ENCODE results near the gene NPIPA1. TPM values are rescaled to one million over a fixed set of nuclear protein-coding genes. Genes with fewer than 3 reads are reported as not detected.
A peak's percentile ranks its signal among the peaks of the same experiment; 100 is the strongest.

NPIPA1 gene
- total and polyA plus RNA-seq, 9 of the 15 experiments (the other 6 are each of a cell fraction or from before 2014, with no cell fraction given), result 8.2 to 48.7 (median 27.2) TPM

DNA sequence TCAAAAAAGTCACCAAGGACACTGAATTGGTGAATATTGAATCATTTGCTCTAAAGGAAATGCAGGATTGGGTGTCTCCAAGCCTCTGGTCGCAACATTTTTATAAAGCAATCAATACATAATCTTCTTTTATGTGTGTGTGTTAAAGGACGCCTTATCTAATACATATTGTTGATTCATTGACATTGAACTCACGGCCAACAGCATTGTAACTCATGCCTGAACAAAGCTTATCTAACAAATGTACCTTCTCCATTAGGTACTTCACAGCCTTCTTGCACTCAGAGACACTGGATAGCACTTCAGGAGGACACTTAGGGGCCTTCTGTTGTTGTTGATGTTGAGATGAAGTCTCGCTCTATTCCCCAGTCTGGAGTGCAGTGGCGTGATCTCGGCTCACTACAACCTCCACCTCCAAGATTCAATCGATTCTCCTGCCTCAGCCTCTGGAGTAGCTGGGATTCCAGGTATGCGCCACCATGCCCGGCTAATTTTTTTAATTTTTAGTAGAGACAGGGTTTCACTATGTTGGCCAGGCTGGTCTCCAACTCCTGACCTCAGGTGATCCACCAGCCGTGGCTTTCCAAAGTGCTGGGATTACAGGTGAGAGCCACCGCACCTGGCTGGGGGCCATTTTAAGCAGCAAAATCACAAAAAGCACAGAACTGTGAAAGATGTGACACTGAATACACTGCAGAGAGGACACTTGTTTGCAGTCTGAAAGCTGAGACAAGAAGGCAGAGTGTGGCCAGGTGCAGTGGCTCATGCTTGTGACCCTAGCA, 24.4 kb downstream of the NPIPA1 start:
- no peak for DNase-seq (ENCODE audit: extremely low read depth in 1 of 4, low spot score in 3 of 4)
- Histone ChIP-seq H4K20me1 (replicated peaks; ENCODE audit: control insufficient read depth, insufficient read depth, low read length) (0 out of 2 replicates have a peak, but pooled peaks cover 3% of the 10 kb centered on the region), H2AFZ (ENCODE audit: low read depth, low read length) (no peak overlapping the region), H3K4me2 (ENCODE audit: insufficient read depth, low read length) (no peak overlapping the region), H3K9ac (ENCODE audit: insufficient read depth in 1 of 2, low read depth in 2 of 2, low read length in 2 of 2) (no peak overlapping the region), H3K79me2 (ENCODE audit: control insufficient read depth, insufficient read depth, low read length) (no peaks in the 10 kb centered on the region), H3K36me3 (ENCODE audit: control insufficient read depth, insufficient read depth, low read length) (no peaks in the 10 kb centered on the region), H3K9me1 (ENCODE audit: control insufficient read depth, insufficient read depth, low read length) (no peaks in the 10 kb centered on the region), H3K4me1 (replicated peaks in 1 of 2; ENCODE audit: control insufficient read depth in 2 of 2, insufficient read depth in 2 of 2, low read length in 2 of 2) (peaks cover 5 to 6% of the 10 kb centered on the region in 2 experiments; a peak in 4 of 5 replicates), H3K27ac (ENCODE audit: extremely low read depth, low read depth, low read length) (no peak overlapping the region), H3K4me3 (no peak overlapping the region), H3K27me3 (ENCODE audit: control insufficient read depth in 2 of 2, insufficient read depth in 2 of 2, low read length in 2 of 2) (peaks cover 32 to 45% of the 10 kb centered on the region in 2 experiments), H3K9me3 (replicated peaks; ENCODE audit: control insufficient read depth, insufficient read depth, low read depth, low read length) (no peaks in the 10 kb centered on the region)
- ChIA-PET CTCF (ENCODE audit: low intra/inter-chr PET ratio) (no interaction called here), POLR2A (interaction anchor here (0.8 to 1.9 kb wide), 2 partner anchors 8 to 14 kb away, joined by 3 to 9 read pairs; partner anchors contain the start of gene PDXDC1)
- WGBS (ENCODE audit: insufficient coverage, low coverage, missing lambda C conversion rate), result 18% methylated on average over 11 of the region's 11 CpGs
- in situ Hi-C loops (cut with MboI) (no loop called here), intact Hi-C loops (cut with micrococcal nuclease) (no loop called here)
- TF ChIP-seq MEIS2 (IDR thresholded peaks at IDR 0.05; ENCODE audit: partially characterized antibody) (peak; percentile 2), ELF4 (CRISPR knock-in tag; IDR thresholded peaks at IDR 0.05) (0 out of 2 replicates have a peak, but pooled peaks have one; percentile 21), SMARCA4 (IDR thresholded peaks at IDR 0.05) (no peak)
- no peak for FAIRE-seq
- no TSS peak for BruUV-seq (replicated peaks)
- no peak; the same call in 2 of the 3 replicates for ATAC-seq
